HG03045 (cell line): ENCODE data around the gene HMBS.
"Not testable (repeated sequence)": the region's sequence is repeated elsewhere in the genome, so short reads cannot be mapped to it uniquely, and the experiment has no call there.

ENCODE experiments used
- ATAC-seq: cut with Tn5 transposase; IDR thresholded peaks from one replicate; pipeline ENCODE4 v1.9.1; 2021; ENCODE audit warnings: mild to moderate bottlenecking, moderate library complexity; ENCODE audit not compliant: unreplicated experiment

Gene HMBS

GRCh38 chr11:119100994-119101758 is 16.5 kb downstream of the HMBS start:
- ATAC-seq, result peak; percentile 22

- peak; percentile 77 for ATAC-seq
Measured at GRCh38 chr11:119101759-119102423, 17.2 kb downstream of the HMBS start, which contains the start of gene DPAGT1. Gene DPAGT1 (minus strand): TSS chr11:119101853. CDS start chr11:119101655, 198 bp downstream.

GRCh38 chr11:119103161-119103664 is 18.5 kb downstream of the HMBS start:
- ATAC-seq, result not testable (repeated sequence)

- no peak for ATAC-seq
Measured at GRCh38 chr11:119103793-119104192, 19.1 kb downstream of the HMBS start.

- peak; percentile 72 for ATAC-seq
Measured at GRCh38 chr11:119106564-119107537, 22.2 kb downstream of the HMBS start, which contains the start of gene C2CD2L. Gene C2CD2L (plus strand): TSS chr11:119107344. CDS start chr11:119107742, 398 bp downstream.

GRCh38 chr11:119107538-119108145 is 23.0 kb downstream of the HMBS start:
- ATAC-seq, result peak; percentile 16

- no peak for ATAC-seq
Measured at GRCh38 chr11:119108146-119108856, 23.6 kb downstream of the HMBS start.

- no peak for ATAC-seq
Measured at GRCh38 chr11:119108857-119109221, 24.2 kb downstream of the HMBS start.

- no peak for ATAC-seq
Measured at GRCh38 chr11:119109843-119110242, 25.2 kb downstream of the HMBS start.

GRCh38 chr11:119110439-119110838 is 25.8 kb downstream of the HMBS start:
- ATAC-seq, result no peak

GRCh38 chr11:119111361-119111925 is 26.8 kb downstream of the HMBS start:
- ATAC-seq, result no peak

- ATAC-seq, result no peak
Measured at GRCh38 chr11:119112314-119113020, 27.8 kb downstream of the HMBS start.

- ATAC-seq, result no peak
Measured at GRCh38 chr11:119113716-119114115, 29.0 kb downstream of the HMBS start.

GRCh38 chr11:119114351-119114750 is 29.7 kb downstream of the HMBS start:
- no peak for ATAC-seq

- no peak for ATAC-seq
Measured at GRCh38 chr11:119115484-119116234, 31.0 kb downstream of the HMBS start.

GRCh38 chr11:119116235-119116594 is 31.5 kb downstream of the HMBS start:
- ATAC-seq, result no peak

GRCh38 chr11:119116601-119117000 is 31.9 kb downstream of the HMBS start:
- no peak for ATAC-seq
